ENCODE measurements around the gene GPC1.

DNA sequence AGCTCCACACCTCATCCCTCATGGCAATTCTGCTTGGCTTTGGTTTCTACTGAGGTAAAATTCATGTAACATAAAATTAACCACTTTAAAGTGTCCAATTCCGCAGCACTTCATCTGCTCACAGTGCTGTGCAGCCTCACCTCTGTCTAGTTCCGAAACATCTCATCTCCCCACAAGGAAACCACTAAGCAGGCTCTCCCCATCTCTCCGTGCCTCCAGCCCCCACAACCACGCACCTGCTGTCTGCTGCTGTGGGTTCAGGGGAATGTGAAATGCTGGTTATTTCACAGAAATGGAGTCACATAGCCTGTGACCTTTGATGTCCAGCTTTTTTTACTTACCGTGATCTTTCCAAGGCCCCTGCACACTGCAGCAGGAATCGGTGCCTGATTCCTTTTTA lies 7.7 kb upstream of the GPC1 start:
- TF ChIP-seq, protein P1, sequence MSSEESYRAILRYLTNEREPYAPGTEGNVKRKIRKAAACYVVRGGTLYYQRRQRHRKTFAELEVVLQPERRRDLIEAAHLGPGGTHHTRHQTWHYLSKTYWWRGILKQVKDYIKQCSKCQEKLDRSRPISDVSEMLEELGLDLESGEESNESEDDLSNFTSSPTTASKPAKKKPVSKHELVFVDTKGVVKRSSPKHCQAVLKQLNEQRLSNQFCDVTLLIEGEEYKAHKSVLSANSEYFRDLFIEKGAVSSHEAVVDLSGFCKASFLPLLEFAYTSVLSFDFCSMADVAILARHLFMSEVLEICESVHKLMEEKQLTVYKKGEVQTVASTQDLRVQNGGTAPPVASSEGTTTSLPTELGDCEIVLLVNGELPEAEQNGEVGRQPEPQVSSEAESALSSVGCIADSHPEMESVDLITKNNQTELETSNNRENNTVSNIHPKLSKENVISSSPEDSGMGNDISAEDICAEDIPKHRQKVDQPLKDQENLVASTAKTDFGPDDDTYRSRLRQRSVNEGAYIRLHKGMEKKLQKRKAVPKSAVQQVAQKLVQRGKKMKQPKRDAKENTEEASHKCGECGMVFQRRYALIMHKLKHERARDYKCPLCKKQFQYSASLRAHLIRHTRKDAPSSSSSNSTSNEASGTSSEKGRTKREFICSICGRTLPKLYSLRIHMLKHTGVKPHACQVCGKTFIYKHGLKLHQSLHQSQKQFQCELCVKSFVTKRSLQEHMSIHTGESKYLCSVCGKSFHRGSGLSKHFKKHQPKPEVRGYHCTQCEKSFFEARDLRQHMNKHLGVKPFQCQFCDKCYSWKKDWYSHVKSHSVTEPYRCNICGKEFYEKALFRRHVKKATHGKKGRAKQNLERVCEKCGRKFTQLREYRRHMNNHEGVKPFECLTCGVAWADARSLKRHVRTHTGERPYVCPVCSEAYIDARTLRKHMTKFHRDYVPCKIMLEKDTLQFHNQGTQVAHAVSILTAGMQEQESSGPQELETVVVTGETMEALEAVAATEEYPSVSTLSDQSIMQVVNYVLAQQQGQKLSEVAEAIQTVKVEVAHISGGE (tag by site-specific recombination; conservative IDR thresholded peaks at IDR 0.05; ENCODE audit: low read depth), result no peak
- TF ChIP-seq, protein P2, sequence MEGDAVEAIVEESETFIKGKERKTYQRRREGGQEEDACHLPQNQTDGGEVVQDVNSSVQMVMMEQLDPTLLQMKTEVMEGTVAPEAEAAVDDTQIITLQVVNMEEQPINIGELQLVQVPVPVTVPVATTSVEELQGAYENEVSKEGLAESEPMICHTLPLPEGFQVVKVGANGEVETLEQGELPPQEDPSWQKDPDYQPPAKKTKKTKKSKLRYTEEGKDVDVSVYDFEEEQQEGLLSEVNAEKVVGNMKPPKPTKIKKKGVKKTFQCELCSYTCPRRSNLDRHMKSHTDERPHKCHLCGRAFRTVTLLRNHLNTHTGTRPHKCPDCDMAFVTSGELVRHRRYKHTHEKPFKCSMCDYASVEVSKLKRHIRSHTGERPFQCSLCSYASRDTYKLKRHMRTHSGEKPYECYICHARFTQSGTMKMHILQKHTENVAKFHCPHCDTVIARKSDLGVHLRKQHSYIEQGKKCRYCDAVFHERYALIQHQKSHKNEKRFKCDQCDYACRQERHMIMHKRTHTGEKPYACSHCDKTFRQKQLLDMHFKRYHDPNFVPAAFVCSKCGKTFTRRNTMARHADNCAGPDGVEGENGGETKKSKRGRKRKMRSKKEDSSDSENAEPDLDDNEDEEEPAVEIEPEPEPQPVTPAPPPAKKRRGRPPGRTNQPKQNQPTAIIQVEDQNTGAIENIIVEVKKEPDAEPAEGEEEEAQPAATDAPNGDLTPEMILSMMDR (tag by site-specific recombination; IDR thresholded peaks at IDR 0.05), result no peak
- no peak for TF ChIP-seq ZSCAN30 (tag by site-specific recombination; IDR thresholded peaks at IDR 0.05)
- no peak for TF ChIP-seq YY1 (tag by site-specific recombination; IDR thresholded peaks at IDR 0.05)
- TF ChIP-seq ZBTB7A (tag by site-specific recombination; IDR thresholded peaks at IDR 0.05; ENCODE audit: low read depth), result no peak
- no peak for TF ChIP-seq ZNF157 (tag by site-specific recombination; IDR thresholded peaks at IDR 0.05)
- TF ChIP-seq, protein P3, sequence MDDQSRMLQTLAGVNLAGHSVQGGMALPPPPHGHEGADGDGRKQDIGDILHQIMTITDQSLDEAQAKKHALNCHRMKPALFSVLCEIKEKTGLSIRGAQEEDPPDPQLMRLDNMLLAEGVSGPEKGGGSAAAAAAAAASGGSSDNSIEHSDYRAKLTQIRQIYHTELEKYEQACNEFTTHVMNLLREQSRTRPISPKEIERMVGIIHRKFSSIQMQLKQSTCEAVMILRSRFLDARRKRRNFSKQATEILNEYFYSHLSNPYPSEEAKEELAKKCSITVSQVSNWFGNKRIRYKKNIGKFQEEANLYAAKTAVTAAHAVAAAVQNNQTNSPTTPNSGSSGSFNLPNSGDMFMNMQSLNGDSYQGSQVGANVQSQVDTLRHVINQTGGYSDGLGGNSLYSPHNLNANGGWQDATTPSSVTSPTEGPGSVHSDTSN (CRISPR knock-in tag; IDR thresholded peaks at IDR 0.05), result no peak
- TF ChIP-seq ZNF560 (tag by site-specific recombination; IDR thresholded peaks at IDR 0.05; ENCODE audit: borderline replicate concordance), result no peak
- TF ChIP-seq ZNF707 (tag by site-specific recombination; IDR thresholded peaks at IDR 0.05), result no peak
- TF ChIP-seq, protein P4, sequence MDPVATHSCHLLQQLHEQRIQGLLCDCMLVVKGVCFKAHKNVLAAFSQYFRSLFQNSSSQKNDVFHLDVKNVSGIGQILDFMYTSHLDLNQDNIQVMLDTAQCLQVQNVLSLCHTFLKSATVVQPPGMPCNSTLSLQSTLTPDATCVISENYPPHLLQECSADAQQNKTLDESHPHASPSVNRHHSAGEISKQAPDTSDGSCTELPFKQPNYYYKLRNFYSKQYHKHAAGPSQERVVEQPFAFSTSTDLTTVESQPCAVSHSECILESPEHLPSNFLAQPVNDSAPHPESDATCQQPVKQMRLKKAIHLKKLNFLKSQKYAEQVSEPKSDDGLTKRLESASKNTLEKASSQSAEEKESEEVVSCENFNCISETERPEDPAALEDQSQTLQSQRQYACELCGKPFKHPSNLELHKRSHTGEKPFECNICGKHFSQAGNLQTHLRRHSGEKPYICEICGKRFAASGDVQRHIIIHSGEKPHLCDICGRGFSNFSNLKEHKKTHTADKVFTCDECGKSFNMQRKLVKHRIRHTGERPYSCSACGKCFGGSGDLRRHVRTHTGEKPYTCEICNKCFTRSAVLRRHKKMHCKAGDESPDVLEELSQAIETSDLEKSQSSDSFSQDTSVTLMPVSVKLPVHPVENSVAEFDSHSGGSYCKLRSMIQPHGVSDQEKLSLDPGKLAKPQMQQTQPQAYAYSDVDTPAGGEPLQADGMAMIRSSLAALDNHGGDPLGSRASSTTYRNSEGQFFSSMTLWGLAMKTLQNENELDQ (tag by site-specific recombination; IDR thresholded peaks at IDR 0.05; ENCODE audit: low read depth), result no peak
- TF ChIP-seq ZNF121 (tag by site-specific recombination; IDR thresholded peaks at IDR 0.05), result no peak
- TF ChIP-seq IKZF3 (tag by site-specific recombination; IDR thresholded peaks at IDR 0.05), result no peak
- TF ChIP-seq, protein P5, sequence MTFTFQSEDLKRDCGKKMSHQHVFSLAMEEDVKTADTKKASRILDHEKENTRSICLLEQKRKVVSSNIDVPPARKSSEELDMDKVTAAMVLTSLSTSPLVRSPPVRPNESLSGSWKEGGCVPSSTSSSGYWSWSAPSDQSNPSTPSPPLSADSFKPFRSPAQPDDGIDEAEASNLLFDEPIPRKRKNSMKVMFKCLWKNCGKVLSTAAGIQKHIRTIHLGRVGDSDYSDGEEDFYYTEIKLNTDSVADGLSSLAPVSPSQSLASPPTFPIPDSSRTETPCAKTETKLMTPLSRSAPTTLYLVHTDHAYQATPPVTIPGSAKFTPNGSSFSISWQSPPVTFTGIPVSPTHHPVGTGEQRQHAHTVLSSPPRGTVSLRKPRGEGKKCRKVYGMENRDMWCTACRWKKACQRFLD (tag by site-specific recombination; IDR thresholded peaks at IDR 0.05), result no peak

Measured in HEK293 (cell line).